Right cardiac atrium (tissue), 5 donors: ENCODE measurements around the gene DCT. TPM values are rescaled to one million over a fixed set of nuclear protein-coding genes. Genes with fewer than 3 reads are reported as not detected.

Experiments
- ATAC-seq, 2 donors: fragments of 200-7000 bp; cut with Tn5 transposase; one replicate each; pipeline versions ENCODE4 v1.8.0 to v1.9.1; 2020; ENCODE audit warnings: moderate library complexity in 2 of 2, mild to moderate bottlenecking in 1 of 2
- DNase-seq, 3 donors: peaks; one replicate each; pipeline ENCODE4 v3.0.0-alpha.2; 2020
- H3K27ac ChIP-seq: one replicate; pipeline ENCODE4 v1.5.1; 2013; ENCODE audit warnings: mild to moderate bottlenecking, low read length, control low read depth, moderate library complexity
- H3K27me3 ChIP-seq: one replicate; pipeline ENCODE4 v1.6.1; 2013; ENCODE audit not compliant: control insufficient read depth, insufficient read depth
- H3K4me1 ChIP-seq: one replicate; pipeline ENCODE4 v1.6.1; 2013; ENCODE audit warnings: low read length; ENCODE audit not compliant: control insufficient read depth, insufficient read depth
- H3K4me3 ChIP-seq: one replicate; pipeline ENCODE4 v1.5.1; 2013; ENCODE audit warnings: low read length, control low read depth
- H3K9me3 ChIP-seq: one replicate; pipeline ENCODE4 v1.6.1; 2013; ENCODE audit warnings: low read length; ENCODE audit not compliant: control insufficient read depth
- WGBS: extraction: QIAGEN DNeasy Blood & Tissue Kit; methylation state at CpG from one replicate; pipeline ENCODE4 v1.1.7; 2013; 5-methylcytosine and 5-hydroxymethylcytosine counted together
- intact Hi-C, 4 donors: fragments of 100-400 bp; cut with DNase I; formaldehyde crosslinking; loops; one replicate each; pipeline versions ENCODE4 v1.11.0 to v1.14.0; 2022 to 2023
- polyA plus RNA-seq: library from polyadenylated mRNA; stranded (reverse); fragments of 200-250 nt; gene quantifications from one replicate; pipeline ENCODE4 v1.2.3, GENCODE V29; 2013
- total RNA-seq, 4 donors: library from RNA; stranded (reverse); fragmentation: NEBNext Ultra II Directional; extraction: Animal tissue kit (Norgen Biotek cat#: 25700); gene quantifications; one replicate each; pipeline ENCODE4 v1.2.1, GENCODE V29; 2021
- donor health status: healthy with polysubstance abuse.
- donor health status: DM: no; HTN: yes; CAD: no.
- donor health status: DM: no; HTN: no; CAD: no.
- donor health status: DM: no; HTN: yes; CAD: no; lungs with severe emphysema.
- donor health status: DM: yes; HTN: yes; CAD: no.

Gene DCT
- total and polyA plus RNA-seq, 5 donors = 0.18 to 0.46 (median 0.33) TPM

DNA sequence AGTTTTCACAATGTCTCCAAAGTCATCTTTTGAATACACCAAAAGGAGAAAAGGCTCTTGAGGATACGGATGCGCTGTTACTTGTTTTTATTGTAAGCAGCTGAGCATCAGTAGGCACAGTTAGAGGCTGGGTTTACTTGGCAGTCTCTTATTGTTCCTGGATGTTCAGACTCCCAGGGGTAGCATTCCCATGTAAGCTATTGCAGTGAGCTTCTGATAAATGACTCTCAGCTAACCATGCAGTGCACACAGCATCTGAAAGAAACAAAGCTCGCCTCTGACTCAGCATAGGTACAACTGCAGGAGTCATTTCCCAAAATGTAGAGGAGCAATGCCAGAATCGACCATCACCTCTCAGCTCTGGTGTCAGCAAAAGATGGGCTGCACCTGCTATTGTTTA, 84.8 kb downstream of the DCT start:
- intact Hi-C loops = no loop called here
- DNase-seq (no peak), ATAC-seq (no peak)
- no peak overlapping the region for H3K27ac ChIP-seq
- H3K4me1 ChIP-seq = no peaks in the 10 kb centered on the region
- H3K9me3 ChIP-seq = no peaks in the 10 kb centered on the region
- 74% methylated on average over 4 of the region's 4 CpGs for WGBS
- H3K27me3 ChIP-seq = no peaks in the 10 kb centered on the region
- no peak overlapping the region for H3K4me3 ChIP-seq

DNA sequence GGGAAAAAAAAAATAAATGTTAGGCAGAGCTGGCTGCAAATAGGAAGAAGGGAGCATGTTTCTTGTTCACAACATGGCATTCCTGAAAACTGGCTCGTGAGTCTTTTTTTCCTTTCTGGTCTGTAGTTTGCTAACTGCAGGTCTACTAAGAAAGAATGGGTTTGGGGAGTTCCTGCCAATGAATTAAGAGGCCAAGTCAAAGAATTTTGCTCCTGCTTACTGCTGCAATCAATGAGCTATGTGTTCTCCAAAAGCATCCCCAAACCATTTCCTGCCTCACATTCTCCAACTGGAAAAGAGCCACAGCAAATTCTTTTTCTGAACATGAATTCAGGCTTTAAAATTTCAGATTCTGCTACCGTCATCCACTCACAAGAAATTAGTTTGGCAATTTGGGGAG, 88.6 kb downstream of the DCT start:
- ATAC-seq = no peak
- WGBS = 49% methylated on average over 2 of the region's 2 CpGs
- Histone ChIP-seq H3K4me3 (no peak overlapping the region), H3K9me3 (no peaks in the 10 kb centered on the region), H3K27me3 (no peaks in the 10 kb centered on the region), H3K27ac (no peak overlapping the region), H3K4me1 (no peaks in the 10 kb centered on the region)
- no peak for DNase-seq
- intact Hi-C loops = no loop called here

- no peaks in the 10 kb centered on the region for H3K4me1 ChIP-seq
- no peak for DNase-seq
- no peak overlapping the region for H3K4me3 ChIP-seq
- no peaks in the 10 kb centered on the region for H3K27me3 ChIP-seq
- no peak overlapping the region for H3K27ac ChIP-seq
- ATAC-seq = no peak
- H3K9me3 ChIP-seq = no peaks in the 10 kb centered on the region
- WGBS = 55% methylated on average over 7 of the region's 7 CpGs
- intact Hi-C loops = no loop called here
Measured at GRCh38 chr13:94389604-94390351, 89.7 kb downstream of the DCT start.

DNA sequence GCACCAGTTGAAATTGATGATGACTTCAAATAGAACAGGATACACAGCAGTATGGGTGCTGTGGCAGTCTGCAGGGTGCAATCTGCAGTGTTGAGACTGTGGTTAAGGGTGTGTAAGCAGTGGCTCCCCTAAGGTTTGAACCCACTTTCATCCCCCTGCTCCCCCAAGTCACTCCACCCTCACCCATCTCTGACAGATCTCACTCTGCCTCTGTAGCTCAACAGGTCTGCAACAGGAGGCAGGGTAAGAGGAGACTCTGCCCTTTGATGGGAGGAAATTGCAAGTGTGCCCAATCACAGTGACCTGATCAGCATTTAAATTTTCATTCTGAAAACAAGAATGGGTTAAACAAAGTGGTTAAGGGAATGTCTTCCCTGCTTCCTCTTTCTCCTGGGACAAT, 92.4 kb downstream of the DCT start:
- Histone ChIP-seq H3K4me3 (no peak overlapping the region), H3K27me3 (no peaks in the 10 kb centered on the region), H3K4me1 (peaks cover 3% of the 10 kb centered on the region), H3K27ac (no peak overlapping the region), H3K9me3 (no peaks in the 10 kb centered on the region)
- intact Hi-C loops = no loop called here
- DNase-seq = no peak
- no peak for ATAC-seq

Other genes starting within 250 kb of the DCT start
- gene TGDS, start 116.5 kb upstream of the DCT start, total RNA-seq = 1 to 10 TPM; 5.2 to 5.8 (median 5.5) TPM
- gene TGDS, start 116.5 kb upstream of the DCT start, polyA plus RNA-seq = 4.9 TPM
- 1 to 10 TPM; 3.4 to 4.8 (median 4.1) TPM for gene GPR180, start 122.2 kb upstream of the DCT start, total RNA-seq
- gene GPR180, start 122.2 kb upstream of the DCT start, polyA plus RNA-seq = 1.6 TPM
- not detected for gene SOX21, start 232.9 kb upstream of the DCT start, total RNA-seq
- not detected for gene SOX21, start 232.9 kb upstream of the DCT start, polyA plus RNA-seq